HG03045 (cell line): ENCODE results near the gene RGS3.

Source experiments
- ATAC-seq: cut with Tn5 transposase; IDR thresholded peaks from one replicate; pipeline ENCODE4 v1.9.1; 2021; ENCODE audit warnings: mild to moderate bottlenecking, moderate library complexity; ENCODE audit not compliant: unreplicated experiment

Gene RGS3

GRCh38 chr9:113597390-113598241 is 134.1 kb downstream of the RGS3 start:
- ATAC-seq, result no peak

GRCh38 chr9:113598451-113598850 is 134.9 kb downstream of the RGS3 start:
- ATAC-seq, result no peak

- no peak for ATAC-seq
These were observed 135.4 kb downstream of the RGS3 start for GRCh38 chr9:113598883-113599282.

GRCh38 chr9:113599646-113600022 is 136.1 kb downstream of the RGS3 start:
- ATAC-seq, result no peak

GRCh38 chr9:113600023-113600823 is 136.7 kb downstream of the RGS3 start:
- no peak for ATAC-seq

- no peak for ATAC-seq
These were observed 137.5 kb downstream of the RGS3 start for GRCh38 chr9:113600871-113601614.

GRCh38 chr9:113601656-113602055 is 138.1 kb downstream of the RGS3 start:
- ATAC-seq, result no peak

GRCh38 chr9:113602126-113603047 is 138.9 kb downstream of the RGS3 start:
- ATAC-seq, result peak; percentile 80

- no peak for ATAC-seq
These were observed 139.5 kb downstream of the RGS3 start for GRCh38 chr9:113603048-113603375.

- no peak for ATAC-seq
These were observed 140.2 kb downstream of the RGS3 start for GRCh38 chr9:113603773-113604172.

GRCh38 chr9:113604393-113604792 is 140.9 kb downstream of the RGS3 start:
- no peak for ATAC-seq

GRCh38 chr9:113606510-113606909 is 143.0 kb downstream of the RGS3 start:
- ATAC-seq, result no peak

- ATAC-seq, result no peak
These were observed 144.7 kb downstream of the RGS3 start for GRCh38 chr9:113608082-113608685.

GRCh38 chr9:113609562-113610318 is 146.2 kb downstream of the RGS3 start:
- no peak for ATAC-seq

- no peak for ATAC-seq
These were observed 148.1 kb downstream of the RGS3 start for GRCh38 chr9:113611461-113612215.

GRCh38 chr9:113612216-113612747 is 148.8 kb downstream of the RGS3 start:
- ATAC-seq, result no peak

GRCh38 chr9:113612828-113613227 is 149.3 kb downstream of the RGS3 start:
- no peak for ATAC-seq

- ATAC-seq, result no peak
These were observed 150.4 kb downstream of the RGS3 start for GRCh38 chr9:113613815-113614413.
